Measurements from ENCODE around the gene RIOX2. TPM values are rescaled to one million over a fixed set of nuclear protein-coding genes. Genes with fewer than 3 reads are reported as not detected.

The RIOX2 gene
- total RNA-seq, 1 donor from 2014 or later = 21.3 TPM

GRCh38 chr3:97994328-97994945 is 22.2 kb upstream of the RIOX2 start:
- no peak for DNase-seq (ENCODE audit: low spot score in 2 of 2)
- H3K4me1 ChIP-seq = no peaks in the 10 kb centered on the region
- H3K4me3 ChIP-seq = no peak overlapping the region
- H3K27ac ChIP-seq = no peak overlapping the region
- no peaks in the 10 kb centered on the region for H3K9me3 ChIP-seq
- no peaks in the 10 kb centered on the region for H3K36me3 ChIP-seq
- H3K27me3 ChIP-seq = no peaks in the 10 kb centered on the region
- TF ChIP-seq, protein P1, sequence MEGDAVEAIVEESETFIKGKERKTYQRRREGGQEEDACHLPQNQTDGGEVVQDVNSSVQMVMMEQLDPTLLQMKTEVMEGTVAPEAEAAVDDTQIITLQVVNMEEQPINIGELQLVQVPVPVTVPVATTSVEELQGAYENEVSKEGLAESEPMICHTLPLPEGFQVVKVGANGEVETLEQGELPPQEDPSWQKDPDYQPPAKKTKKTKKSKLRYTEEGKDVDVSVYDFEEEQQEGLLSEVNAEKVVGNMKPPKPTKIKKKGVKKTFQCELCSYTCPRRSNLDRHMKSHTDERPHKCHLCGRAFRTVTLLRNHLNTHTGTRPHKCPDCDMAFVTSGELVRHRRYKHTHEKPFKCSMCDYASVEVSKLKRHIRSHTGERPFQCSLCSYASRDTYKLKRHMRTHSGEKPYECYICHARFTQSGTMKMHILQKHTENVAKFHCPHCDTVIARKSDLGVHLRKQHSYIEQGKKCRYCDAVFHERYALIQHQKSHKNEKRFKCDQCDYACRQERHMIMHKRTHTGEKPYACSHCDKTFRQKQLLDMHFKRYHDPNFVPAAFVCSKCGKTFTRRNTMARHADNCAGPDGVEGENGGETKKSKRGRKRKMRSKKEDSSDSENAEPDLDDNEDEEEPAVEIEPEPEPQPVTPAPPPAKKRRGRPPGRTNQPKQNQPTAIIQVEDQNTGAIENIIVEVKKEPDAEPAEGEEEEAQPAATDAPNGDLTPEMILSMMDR (IDR thresholded peaks at IDR 0.05) = no peak
- intact Hi-C loops (cut with DNase I) = no loop called here

GRCh38 chr3:97993526-97993925 is 21.3 kb upstream of the RIOX2 start:
- no peaks in the 10 kb centered on the region for H3K36me3 ChIP-seq
- no peak overlapping the region for H3K4me3 ChIP-seq
- no peaks in the 10 kb centered on the region for H3K27me3 ChIP-seq
- no peaks in the 10 kb centered on the region for H3K4me1 ChIP-seq
- intact Hi-C loops (cut with DNase I) = no loop called here
- H3K27ac ChIP-seq = no peak overlapping the region
- H3K9me3 ChIP-seq = no peaks in the 10 kb centered on the region
- DNase-seq (ENCODE audit: low spot score in 2 of 2) = no peak
- TF ChIP-seq, protein P1 (IDR thresholded peaks at IDR 0.05) = no peak

GRCh38 chr3:97992547-97993173 is 20.4 kb upstream of the RIOX2 start:
- Histone ChIP-seq H3K9me3 (no peaks in the 10 kb centered on the region), H3K36me3 (no peaks in the 10 kb centered on the region), H3K4me3 (no peak overlapping the region), H3K27ac (no peak overlapping the region), H3K27me3 (no peaks in the 10 kb centered on the region), H3K4me1 (no peaks in the 10 kb centered on the region)
- DNase-seq (ENCODE audit: low spot score in 2 of 2) = no peak
- intact Hi-C loops (cut with DNase I) = no loop called here
- TF ChIP-seq, protein P1 (IDR thresholded peaks at IDR 0.05) = no peak

DNA sequence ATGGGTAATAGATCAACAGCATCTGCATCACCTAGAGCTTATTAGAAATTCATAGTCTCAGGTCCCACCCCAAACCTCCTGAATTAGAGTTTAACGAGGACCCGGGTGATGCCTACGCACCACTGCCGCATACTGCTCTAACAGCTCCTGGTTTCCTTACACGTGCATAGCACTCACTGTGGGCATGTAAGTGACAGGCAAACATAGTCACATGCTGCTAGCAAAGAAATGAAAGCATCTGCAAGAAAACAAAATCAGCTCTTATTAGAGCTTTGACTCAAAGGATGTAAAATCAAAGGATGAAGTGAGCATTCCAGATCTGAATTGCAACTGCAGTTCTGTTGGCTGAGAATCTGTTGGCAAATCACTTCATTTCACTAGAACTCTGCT is 19.1 kb upstream of the RIOX2 start:
- Histone ChIP-seq H3K4me1 (no peaks in the 10 kb centered on the region), H3K27ac (no peak overlapping the region), H3K9me3 (no peaks in the 10 kb centered on the region), H3K27me3 (no peaks in the 10 kb centered on the region), H3K4me3 (no peak overlapping the region), H3K36me3 (no peaks in the 10 kb centered on the region)
- intact Hi-C loops (cut with DNase I) = no loop called here
- TF ChIP-seq, protein P1 (IDR thresholded peaks at IDR 0.05) = no peak
- DNase-seq (ENCODE audit: low spot score in 2 of 2) = no peak

DNA sequence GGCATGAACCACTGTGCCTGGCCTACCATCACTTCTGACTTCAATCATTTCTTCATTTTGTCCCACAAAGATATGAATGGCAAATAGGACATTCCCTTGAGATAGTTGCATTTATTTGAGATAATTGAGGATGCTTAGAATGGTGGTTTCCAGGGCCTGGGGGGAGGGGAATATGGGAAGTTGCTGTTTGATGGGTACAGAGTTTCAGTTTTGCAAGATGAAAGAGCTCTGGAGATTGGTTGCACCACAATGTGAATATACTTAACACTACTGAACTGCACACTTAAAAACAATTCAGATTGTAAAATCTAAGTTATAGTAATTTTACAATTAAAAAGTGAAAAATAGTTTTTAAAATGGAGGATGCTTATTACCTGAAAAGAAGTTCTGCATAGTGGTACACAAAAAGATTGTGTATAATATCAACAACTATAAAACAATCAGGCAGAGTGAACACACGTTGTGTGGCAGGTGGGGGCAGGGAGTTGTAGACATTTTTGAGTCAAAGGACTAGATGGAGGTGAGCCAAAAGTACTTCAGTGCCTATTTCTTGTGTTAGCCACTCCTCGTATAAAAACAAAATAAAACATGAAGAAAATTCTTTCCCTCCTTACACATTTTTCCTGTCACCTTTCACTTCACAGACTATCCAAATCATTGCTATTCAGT is 18.5 kb upstream of the RIOX2 start:
- Histone ChIP-seq H3K27me3 (no peaks in the 10 kb centered on the region), H3K27ac (no peak overlapping the region), H3K4me3 (no peak overlapping the region), H3K36me3 (no peaks in the 10 kb centered on the region), H3K9me3 (no peaks in the 10 kb centered on the region), H3K4me1 (no peaks in the 10 kb centered on the region)
- intact Hi-C loops (cut with DNase I) = no loop called here
- TF ChIP-seq, protein P1 (IDR thresholded peaks at IDR 0.05) = no peak
- DNase-seq (ENCODE audit: low spot score in 2 of 2) = no peak
